OCI-LY7 (cell line): ENCODE results near the gene DAPK3. TPM values are rescaled to one million over a fixed set of nuclear protein-coding genes. Genes with fewer than 3 reads are reported as not detected.

Experiments used
- BruUV-seq: library from RNA; stranded (reverse); fragments of 400-500 nt; replicated peaks from 2 replicates; lab custom pipeline; 2021; lab: Mats Ljungman, UMichigan
- CTCF ChIA-PET: fragments of 300-600 bp; sonication (Branson Sonifier 250); formaldehyde crosslinking; loops from one replicate; lab custom pipeline; 2022; ENCODE audit warnings: antibody characterized with exemption; ENCODE audit not compliant: unreplicated experiment; lab: Charles Lee
- POLR2A ChIA-PET: fragments of 300-600 bp; sonication (Branson Sonifier 250); formaldehyde crosslinking; loops from one replicate; lab custom pipeline; 2022; ENCODE audit warnings: antibody characterized with exemption; lab: Charles Lee
- DNase-seq: peaks from one replicate; pipeline ENCODE4 v3.0.0-alpha.2; 2015; ENCODE audit warnings: low spot score
- H2AFZ ChIP-seq: fragments of 200-600 bp; sonication (generic), shearing (Covaris generic); 2 replicates; pipeline ENCODE4 v1.6.1; 2014; ENCODE audit warnings: mild to moderate bottlenecking, antibody characterized with exemption, low read length, moderate library complexity
- H3K27ac ChIP-seq: fragments of 200-600 bp; sonication (generic); 2 replicates; pipeline ENCODE4 v1.5.1; 2014; ENCODE audit warnings: mixed run types, low read depth, mild to moderate bottlenecking, moderate library complexity, low read length, inconsistent platforms; ENCODE audit not compliant: poor library complexity, severe bottlenecking
- H3K36me3 ChIP-seq: fragments of 200-600 bp; sonication (generic); 2 replicates; pipeline ENCODE4 v1.6.1; 2014; ENCODE audit warnings: mild to moderate bottlenecking, antibody characterized with exemption, low read length, moderate library complexity, mixed read lengths; ENCODE audit not compliant: insufficient read depth
- H3K4me1 ChIP-seq: fragments of 200-600 bp; sonication (generic); 2 replicates; pipeline ENCODE4 v1.5.1; 2014; ENCODE audit warnings: mild to moderate bottlenecking, low read length; ENCODE audit not compliant: insufficient read depth, poor library complexity, severe bottlenecking
- H3K4me2 ChIP-seq: fragments of 200-600 bp; sonication (generic); 2 replicates; pipeline ENCODE4 v1.6.1; 2014; ENCODE audit warnings: mild to moderate bottlenecking, low read length
- H3K4me3 ChIP-seq: fragments of 200-600 bp; sonication (generic); 2 replicates; pipeline ENCODE4 v1.5.1; 2014; ENCODE audit warnings: mild to moderate bottlenecking, low read depth, low read length; ENCODE audit not compliant: poor library complexity, severe bottlenecking
- H3K79me2 ChIP-seq: fragments of 200-600 bp; sonication (generic); 2 replicates; pipeline ENCODE4 v1.6.1; 2016; ENCODE audit warnings: low read depth, mild to moderate bottlenecking, low read length, moderate library complexity, mixed read lengths; ENCODE audit not compliant: insufficient read depth
- H3K9me2 ChIP-seq: fragments of 200-600 bp; sonication (generic); 2 replicates; pipeline ENCODE4 v1.6.1; 2016; ENCODE audit warnings: mild to moderate bottlenecking, low read length, mixed read lengths; ENCODE audit not compliant: insufficient read depth
- H3K9me3 ChIP-seq: fragments of 200-600 bp; sonication (generic); 2 replicates; pipeline ENCODE4 v1.6.1; 2014; ENCODE audit warnings: mild to moderate bottlenecking, mixed run types, low read length, mixed read lengths
- H4K20me1 ChIP-seq: fragments of 200-600 bp; sonication (generic); 2 replicates; pipeline ENCODE4 v1.6.1; 2014; ENCODE audit warnings: mild to moderate bottlenecking, antibody characterized with exemption, low read length, moderate library complexity, mixed read lengths; ENCODE audit not compliant: insufficient read depth
- CTCF ChIP-seq: fragments of 200-600 bp; sonication (generic); conservative IDR thresholded peaks from 2 replicates; pipeline ENCODE4 v1.5.1; 2014; ENCODE audit warnings: mild to moderate bottlenecking, antibody characterized with exemption, low read length, moderate library complexity, mixed read lengths
- EZH2phosphoT487 ChIP-seq: fragments of 200-600 bp; sonication (generic); IDR thresholded peaks from 2 replicates; pipeline ENCODE4 v1.6.1; 2018; ENCODE audit warnings: low read depth, borderline replicate concordance, mild to moderate bottlenecking, mixed run types, antibody characterized with exemption, low read length, moderate library complexity, mixed read lengths
- intact Hi-C: fragments of 100-400 bp; cut with micrococcal nuclease; formaldehyde crosslinking; loops from one replicate; pipeline ENCODE4 v1.10.0; 2022; ENCODE audit not compliant: unreplicated experiment
- total RNA-seq, 2 experiments: library from RNA; depleted of rRNA in 1 of 2; stranded (reverse); fragments of >200 nt in 1 of 2; shearing (Covaris generic) in 1 of 2; gene quantifications; 2 replicates each; pipeline ENCODE4 v1.2.3, GENCODE V29; 2014 to 2022

DAPK3 gene
- total RNA-seq, 2 experiments from 2014 or later = 47.1 to 49.3 TPM

GRCh38 chr19:3919793-3920192 is 51.1 kb downstream of the DAPK3 start:
- 0 out of 2 replicates have a peak, but pooled peaks cover 3% of the 10 kb centered on the region for H3K9me3 ChIP-seq
- POLR2A ChIA-PET = no interaction called here
- no peak overlapping the region for H3K27ac ChIP-seq
- no peaks in the 10 kb centered on the region for H3K4me1 ChIP-seq
- no TSS peak for BruUV-seq
- H3K79me2 ChIP-seq = no peaks in the 10 kb centered on the region
- no peak overlapping the region for H3K4me2 ChIP-seq
- no peak overlapping the region for H2AFZ ChIP-seq
- intact Hi-C loops = no loop called here
- TF ChIP-seq CTCF (no peak), EZH2phosphoT487 (no peak)
- H4K20me1 ChIP-seq = no peaks in the 10 kb centered on the region
- DNase-seq = no peak
- H3K4me3 ChIP-seq = no peak overlapping the region
- H3K36me3 ChIP-seq = no peaks in the 10 kb centered on the region
- CTCF ChIA-PET = no interaction called here
- no peaks in the 10 kb centered on the region for H3K9me2 ChIP-seq

DNA sequence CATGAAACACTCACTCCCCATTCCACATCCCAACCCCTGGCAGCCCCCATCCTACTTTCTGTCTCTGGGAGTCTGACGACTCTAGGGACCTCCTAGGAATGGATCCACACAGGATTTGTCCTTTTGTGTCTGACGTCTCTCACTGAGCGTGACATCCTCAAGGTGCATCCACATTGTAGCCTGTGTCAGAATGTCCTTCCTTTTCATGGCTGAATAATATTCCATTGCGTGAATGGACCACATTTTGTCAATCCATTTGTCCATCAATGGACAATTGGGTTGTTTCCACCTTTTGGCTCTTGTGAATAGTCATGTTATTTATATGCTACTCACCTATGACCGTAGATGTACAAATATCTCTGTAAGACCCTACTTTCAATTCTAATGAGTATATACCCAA is 54.9 kb downstream of the DAPK3 start:
- Histone ChIP-seq H3K79me2 (no peaks in the 10 kb centered on the region), H3K4me1 (no peaks in the 10 kb centered on the region), H3K27ac (no peak overlapping the region), H2AFZ (no peak overlapping the region), H3K4me2 (no peak overlapping the region), H3K4me3 (no peak overlapping the region), H3K9me3 (0 out of 2 replicates have a peak, but pooled peaks cover 3% of the 10 kb centered on the region), H3K9me2 (no peaks in the 10 kb centered on the region), H3K36me3 (no peaks in the 10 kb centered on the region), H4K20me1 (no peaks in the 10 kb centered on the region)
- BruUV-seq = no TSS peak
- intact Hi-C loops = no loop called here
- ChIA-PET CTCF (no interaction called here), POLR2A (no interaction called here)
- TF ChIP-seq EZH2phosphoT487 (no peak), CTCF (no peak)
- DNase-seq = no peak

GRCh38 chr19:3914199-3914598 is 56.7 kb downstream of the DAPK3 start:
- Histone ChIP-seq H3K79me2 (no peaks in the 10 kb centered on the region), H3K9me2 (no peaks in the 10 kb centered on the region), H3K9me3 (peaks cover 5% of the 10 kb centered on the region), H3K4me1 (no peaks in the 10 kb centered on the region), H2AFZ (no peak overlapping the region), H3K4me3 (no peak overlapping the region), H3K27ac (no peak overlapping the region), H3K36me3 (no peaks in the 10 kb centered on the region), H4K20me1 (no peaks in the 10 kb centered on the region), H3K4me2 (no peak overlapping the region)
- TF ChIP-seq EZH2phosphoT487 (no peak), CTCF (no peak)
- BruUV-seq = no TSS peak
- no peak for DNase-seq
- CTCF ChIA-PET = no interaction called here
- intact Hi-C loops = no loop called here
- POLR2A ChIA-PET = no interaction called here
